H9 (cell line): ENCODE results near the gene ZSCAN9. TPM values are rescaled to one million over a fixed set of nuclear protein-coding genes. Genes with fewer than 3 reads are reported as not detected.

ENCODE experiments used
- DNase-seq: peaks from one replicate; pipeline ENCODE4 v3.0.0-alpha.2; 2017
- H2AFZ ChIP-seq: one replicate; pipeline ENCODE4 v1.6.1; 2013; ENCODE audit warnings: mild to moderate bottlenecking, low read length, control low read depth, moderate library complexity
- H2AK5ac ChIP-seq: 2 replicates; pipeline ENCODE4 v1.6.1; 2013; ENCODE audit warnings: low read length, control low read depth, mixed read lengths; ENCODE audit not compliant: insufficient read length
- H2BK120ac ChIP-seq: one replicate; pipeline ENCODE4 v1.6.1; 2013; ENCODE audit warnings: low read depth, mild to moderate bottlenecking, low read length, control low read depth, inconsistent platforms; ENCODE audit not compliant: poor library complexity, severe bottlenecking
- H2BK12ac ChIP-seq: 2 replicates; pipeline ENCODE4 v1.6.1; 2013; ENCODE audit warnings: low read length, control low read depth, mixed read lengths, low read depth; ENCODE audit not compliant: insufficient read length
- H2BK15ac ChIP-seq: 2 replicates; pipeline ENCODE4 v1.6.1; 2013; ENCODE audit warnings: low read depth, low read length, control low read depth
- H2BK20ac ChIP-seq: one replicate; pipeline ENCODE4 v1.6.1; 2013; ENCODE audit warnings: low read depth, mild to moderate bottlenecking, low read length, control low read depth, inconsistent platforms; ENCODE audit not compliant: poor library complexity, severe bottlenecking
- H2BK5ac ChIP-seq: 2 replicates; pipeline ENCODE4 v1.6.1; 2013; ENCODE audit warnings: low read length, control low read depth, mixed read lengths; ENCODE audit not compliant: insufficient read length
- H3K14ac ChIP-seq: 2 replicates; pipeline ENCODE4 v1.6.1; 2013; ENCODE audit warnings: low read length, control low read depth; ENCODE audit not compliant: insufficient read depth
- H3K18ac ChIP-seq: 2 replicates; pipeline ENCODE4 v1.6.1; 2013; ENCODE audit warnings: low read depth, mild to moderate bottlenecking, mixed read lengths, low read length, control low read depth; ENCODE audit not compliant: insufficient read length
- H3K23ac ChIP-seq: 2 replicates; pipeline ENCODE4 v1.6.1; 2013; ENCODE audit warnings: low read length, control low read depth, mixed read lengths, low read depth; ENCODE audit not compliant: insufficient read length
- H3K23me2 ChIP-seq: 2 replicates; pipeline ENCODE4 v1.6.1; 2013; ENCODE audit warnings: low read depth, mild to moderate bottlenecking, mixed read lengths, low read length, control low read depth; ENCODE audit not compliant: insufficient read length, poor library complexity, severe bottlenecking
- H3K27ac ChIP-seq: 2 replicates; pipeline ENCODE4 v1.5.1; 2013; ENCODE audit warnings: low read length, control low read depth, mixed read lengths, low read depth; ENCODE audit not compliant: insufficient read length
- H3K27me3 ChIP-seq: 2 replicates; pipeline ENCODE4 v1.6.1; 2013; ENCODE audit warnings: low read length, control low read depth, inconsistent platforms; ENCODE audit not compliant: insufficient read depth
- H3K4ac ChIP-seq: 2 replicates; pipeline ENCODE4 v1.6.1; 2013; ENCODE audit warnings: low read depth, mild to moderate bottlenecking, control low read depth, inconsistent platforms, low read length, moderate library complexity
- H3K4me1 ChIP-seq: 2 replicates; pipeline ENCODE4 v1.6.1; 2013; ENCODE audit warnings: low read length, control low read depth, inconsistent platforms; ENCODE audit not compliant: insufficient read depth
- H3K4me2 ChIP-seq: 2 replicates; pipeline ENCODE4 v1.6.1; 2013; ENCODE audit warnings: low read length, control low read depth, mixed read lengths; ENCODE audit not compliant: insufficient read length, insufficient read depth
- H3K56ac ChIP-seq: 2 replicates; pipeline ENCODE4 v1.6.1; 2013; ENCODE audit warnings: low read depth, mild to moderate bottlenecking, mixed read lengths, low read length, control low read depth; ENCODE audit not compliant: insufficient read length
- H3K79me1 ChIP-seq: 2 replicates; pipeline ENCODE4 v1.6.1; 2013; ENCODE audit warnings: low read depth, mild to moderate bottlenecking, moderate library complexity, low read length, control low read depth, inconsistent platforms; ENCODE audit not compliant: insufficient read depth, poor library complexity, severe bottlenecking
- H3K79me2 ChIP-seq: 2 replicates; pipeline ENCODE4 v1.6.1; 2013; ENCODE audit warnings: low read length, control low read depth, inconsistent platforms; ENCODE audit not compliant: insufficient read depth
- H3K9ac ChIP-seq: 2 replicates; pipeline ENCODE4 v1.6.1; 2013; ENCODE audit warnings: low read length, control low read depth, mixed read lengths; ENCODE audit not compliant: insufficient read length; ENCODE audit errors: extremely low read depth
- H3K9me3 ChIP-seq: one replicate; pipeline ENCODE4 v1.6.1; 2013; ENCODE audit warnings: low read depth, low read length, inconsistent platforms; ENCODE audit not compliant: control insufficient read depth
- H3T11ph ChIP-seq: one replicate; pipeline ENCODE4 v1.6.1; 2013; ENCODE audit warnings: mild to moderate bottlenecking, low read length, control low read depth, inconsistent platforms
- H4K20me1 ChIP-seq: one replicate; pipeline ENCODE4 v1.6.1; 2013; ENCODE audit not compliant: control insufficient read depth, insufficient read length, insufficient read depth
- H4K5ac ChIP-seq: 2 replicates; pipeline ENCODE4 v1.6.1; 2013; ENCODE audit warnings: low read depth, mild to moderate bottlenecking, mixed read lengths, low read length, control low read depth; ENCODE audit not compliant: insufficient read length
- H4K8ac ChIP-seq: replicated peaks from 2 replicates; pipeline ENCODE4 v1.6.1; 2013; ENCODE audit warnings: low read length, control low read depth, mixed read lengths, low read depth; ENCODE audit not compliant: insufficient read length
- H4K91ac ChIP-seq: 2 replicates; pipeline ENCODE4 v1.6.1; 2013; ENCODE audit warnings: low read depth, mild to moderate bottlenecking, moderate library complexity, mixed read lengths, low read length, control low read depth; ENCODE audit not compliant: insufficient read length
- H3K27ac Mint-ChIP-seq, 3 experiments: 2 replicates in 2 of 3; 3 replicates in 1 of 3; pipeline ENCODE4 v1.8.0; 2020 to 2021; ENCODE audit warnings: mixed read lengths in 3 of 3, mild to moderate bottlenecking in 1 of 3, moderate library complexity in 1 of 3
- H3K27me3 Mint-ChIP-seq: 2 replicates; pipeline ENCODE4 v1.8.0; 2021; ENCODE audit warnings: low read depth, mild to moderate bottlenecking, moderate library complexity, mixed read lengths
- H3K36me3 Mint-ChIP-seq, 3 experiments: 2 replicates in 2 of 3; 3 replicates in 1 of 3; pipeline ENCODE4 v1.8.0; 2020 to 2021; ENCODE audit warnings: low read depth in 3 of 3, mixed read lengths in 3 of 3; ENCODE audit not compliant: insufficient read depth in 1 of 3
- H3K4me1 Mint-ChIP-seq, 2 experiments: 2 replicates each; pipeline ENCODE4 v1.8.0; 2020; ENCODE audit warnings: mixed read lengths in 2 of 2
- H3K4me3 Mint-ChIP-seq, 2 experiments: 2 replicates in 1 of 2; 3 replicates in 1 of 2; pipeline ENCODE4 v1.8.0; 2020 to 2021; ENCODE audit warnings: mild to moderate bottlenecking in 2 of 2, mixed read lengths in 2 of 2, moderate library complexity in 1 of 2
- H3K9me3 Mint-ChIP-seq, 2 experiments: 2 replicates in 1 of 2; 3 replicates in 1 of 2; pipeline ENCODE4 v1.8.0; 2020; ENCODE audit warnings: mild to moderate bottlenecking in 2 of 2, mixed read lengths in 2 of 2, moderate library complexity in 1 of 2
- CTCF ChIP-seq: fragments of 200-600 bp; sonication (generic); conservative IDR thresholded peaks from 3 replicates; pipeline ENCODE4 v1.8.0; 2021; ENCODE audit warnings: antibody characterized with exemption, mild to moderate bottlenecking
- WGBS: extraction: QIAGEN DNeasy Blood & Tissue Kit; methylation state at CpG from one replicate; pipeline ENCODE4 v1.1.7; 2013; ENCODE audit warnings: missing lambda C conversion rate, low lambda C conversion rate, mixed read lengths; ENCODE audit not compliant: insufficient read length; ENCODE audit errors: extremely low coverage; 5-methylcytosine and 5-hydroxymethylcytosine counted together
- total RNA-seq: library from RNA; stranded (reverse); gene quantifications from 2 replicates; pipeline ENCODE4 v1.2.1, GENCODE V29; 2021

ZSCAN9 gene
- total RNA-seq, 1 experiment from 2014 or later: 11.5 TPM

GRCh38 chr6:28266563-28266961, 41.5 kb downstream of the ZSCAN9 start:
- H3K79me2 ChIP-seq: no peaks in the 10 kb centered on the region; the same call in 1 of the 2 replicates
- no peak for TF ChIP-seq CTCF
- no peaks in the 10 kb centered on the region for H3K9me3 ChIP-seq
- H3K56ac ChIP-seq: no peak overlapping the region
- H2BK5ac ChIP-seq: no peak overlapping the region
- no peaks in the 10 kb centered on the region for H4K20me1 ChIP-seq
- H4K8ac ChIP-seq: no peak overlapping the region
- Mint-ChIP-seq H3K9me3 (no peaks in the 10 kb centered on the region), H3K27ac (no peak overlapping the region), H3K27me3 (peaks cover 6% of the 10 kb centered on the region), H3K4me1 (peaks cover 0 to 3% of the 10 kb centered on the region in 2 experiments; a peak in 2 of 4 replicates), H3K4me3 (no peak overlapping the region), H3K36me3 (no peaks in the 10 kb centered on the region)
- no peaks in the 10 kb centered on the region for H3K4me1 ChIP-seq
- no peak overlapping the region for H3K23ac ChIP-seq
- no peak overlapping the region for H3K4ac ChIP-seq
- no peak overlapping the region for H2BK20ac ChIP-seq
- DNase-seq: no peak
- H3K27ac ChIP-seq: peak overlapping the region; percentile 48
- H2AFZ ChIP-seq: peak overlapping the region; percentile 84
- H2BK15ac ChIP-seq: no peak overlapping the region
- H3T11ph ChIP-seq: no peak overlapping the region
- no peak overlapping the region for H2BK120ac ChIP-seq
- H3K27me3 ChIP-seq: no peaks in the 10 kb centered on the region
- H3K23me2 ChIP-seq: peaks cover 4% of the 10 kb centered on the region
- no CpG with 5 or more reads among the region's 5 CpGs for WGBS
- H3K4me2 ChIP-seq: peak overlapping the region; percentile 66
- peak overlapping the region; percentile 54 for H3K9ac ChIP-seq
- no peak overlapping the region for H3K14ac ChIP-seq
- H4K91ac ChIP-seq: no peak overlapping the region
- no peak overlapping the region for H2BK12ac ChIP-seq
- no peak overlapping the region for H2AK5ac ChIP-seq
- H3K79me1 ChIP-seq: no peaks in the 10 kb centered on the region
- H4K5ac ChIP-seq: no peak overlapping the region
- no peak overlapping the region for H3K18ac ChIP-seq
